ENCODE data around the gene DMGDH.
A peak's percentile ranks its signal among the peaks of the same experiment; 100 is the strongest.

The DMGDH gene

GRCh38 chr5:79074641-79075040 lies 5.2 kb upstream of the DMGDH start:
- Histone ChIP-seq H3K9me3 (ENCODE audit: control insufficient read depth in 5 of 5, low read length in 5 of 5) (peaks cover 0 to 8% (median 5%) of the 10 kb centered on the region in 5 donors), H3K27ac (ENCODE audit: low read depth, low read length) (peak overlapping the region; percentile 25), H3K36me3 (ENCODE audit: control insufficient read depth in 5 of 5, insufficient read depth in 5 of 5, low read length in 5 of 5) (peaks cover 0 to 10% (median 0%) of the 10 kb centered on the region in 5 donors), H3K9ac (ENCODE audit: low read length in 5 of 5) (no peak overlapping the region), H3K4me3 (ENCODE audit: low read depth in 1 of 5, low read length in 5 of 5) (no peak overlapping the region), H3K27me3 (ENCODE audit: control insufficient read depth in 5 of 5, insufficient read depth in 4 of 5, low read length in 5 of 5) (peaks cover 0 to 3% (median 0%) of the 10 kb centered on the region in 5 donors), H3K4me1 (ENCODE audit: control insufficient read depth in 5 of 5, insufficient read depth in 5 of 5, low read length in 5 of 5) (peaks cover 0 to 45% (median 21%) of the 10 kb centered on the region in 5 donors)

GRCh38 chr5:79070350-79070667 lies 835 bp upstream of the DMGDH start:
- Histone ChIP-seq H3K36me3 (ENCODE audit: control insufficient read depth in 5 of 5, insufficient read depth in 5 of 5, low read length in 5 of 5) (no peaks in the 10 kb centered on the region), H3K9me3 (ENCODE audit: control insufficient read depth in 5 of 5, low read length in 5 of 5) (peaks cover 0 to 8% (median 5%) of the 10 kb centered on the region in 5 donors), H3K4me3 (ENCODE audit: low read depth in 1 of 5, low read length in 5 of 5) (peak overlapping the region; percentile 63 to 88 (median 77)), H3K4me1 (ENCODE audit: control insufficient read depth in 5 of 5, insufficient read depth in 5 of 5, low read length in 5 of 5) (peaks cover 0 to 37% (median 9%) of the 10 kb centered on the region in 5 donors), H3K27me3 (ENCODE audit: control insufficient read depth in 5 of 5, insufficient read depth in 4 of 5, low read length in 5 of 5) (peaks cover 0 to 3% (median 0%) of the 10 kb centered on the region in 5 donors), H3K27ac (ENCODE audit: low read depth, low read length) (peak overlapping the region; percentile 88), H3K9ac (ENCODE audit: low read length in 5 of 5) (peak overlapping the region in 4 of 5 donors; percentile 67 to 89 (median 82))

- Histone ChIP-seq H3K27me3 (ENCODE audit: control insufficient read depth in 5 of 5, insufficient read depth in 4 of 5, low read length in 5 of 5) (no peaks in the 10 kb centered on the region), H3K4me1 (ENCODE audit: control insufficient read depth in 5 of 5, insufficient read depth in 5 of 5, low read length in 5 of 5) (no peaks in the 10 kb centered on the region), H3K9me3 (ENCODE audit: control insufficient read depth in 5 of 5, low read length in 5 of 5) (no peaks in the 10 kb centered on the region), H3K27ac (ENCODE audit: low read depth, low read length) (no peak overlapping the region), H3K36me3 (ENCODE audit: control insufficient read depth in 5 of 5, insufficient read depth in 5 of 5, low read length in 5 of 5) (no peaks in the 10 kb centered on the region), H3K4me3 (ENCODE audit: low read depth in 1 of 5, low read length in 5 of 5) (no peak overlapping the region), H3K9ac (ENCODE audit: low read length in 5 of 5) (no peak overlapping the region)
Observed at GRCh38 chr5:79062436-79062835, 7.0 kb downstream of the DMGDH start.

- Histone ChIP-seq H3K9me3 (ENCODE audit: control insufficient read depth in 5 of 5, low read length in 5 of 5) (no peaks in the 10 kb centered on the region), H3K9ac (ENCODE audit: low read length in 5 of 5) (no peak overlapping the region), H3K27me3 (ENCODE audit: control insufficient read depth in 5 of 5, insufficient read depth in 4 of 5, low read length in 5 of 5) (no peaks in the 10 kb centered on the region), H3K36me3 (ENCODE audit: control insufficient read depth in 5 of 5, insufficient read depth in 5 of 5, low read length in 5 of 5) (peaks cover 0 to 7% (median 0%) of the 10 kb centered on the region in 5 donors), H3K27ac (ENCODE audit: low read depth, low read length) (no peak overlapping the region), H3K4me1 (ENCODE audit: control insufficient read depth in 5 of 5, insufficient read depth in 5 of 5, low read length in 5 of 5) (no peaks in the 10 kb centered on the region), H3K4me3 (ENCODE audit: low read depth in 1 of 5, low read length in 5 of 5) (no peak overlapping the region)
Observed at GRCh38 chr5:79059674-79060073, 9.8 kb downstream of the DMGDH start.

GRCh38 chr5:79056847-79057246 lies 12.6 kb downstream of the DMGDH start:
- Histone ChIP-seq H3K4me1 (ENCODE audit: control insufficient read depth in 5 of 5, insufficient read depth in 5 of 5, low read length in 5 of 5) (no peaks in the 10 kb centered on the region), H3K9ac (ENCODE audit: low read length in 5 of 5) (no peak overlapping the region), H3K4me3 (ENCODE audit: low read depth in 1 of 5, low read length in 5 of 5) (no peak overlapping the region), H3K27ac (ENCODE audit: low read depth, low read length) (no peak overlapping the region), H3K9me3 (ENCODE audit: control insufficient read depth in 5 of 5, low read length in 5 of 5) (peaks cover 0 to 4% (median 0%) of the 10 kb centered on the region in 5 donors), H3K36me3 (ENCODE audit: control insufficient read depth in 5 of 5, insufficient read depth in 5 of 5, low read length in 5 of 5) (peaks cover 0 to 7% (median 0%) of the 10 kb centered on the region in 5 donors), H3K27me3 (ENCODE audit: control insufficient read depth in 5 of 5, insufficient read depth in 4 of 5, low read length in 5 of 5) (no peaks in the 10 kb centered on the region)

- peaks cover 0 to 4% (median 0%) of the 10 kb centered on the region in 5 donors for H3K9me3 ChIP-seq (ENCODE audit: control insufficient read depth in 5 of 5, low read length in 5 of 5)
- H3K27ac ChIP-seq (ENCODE audit: low read depth, low read length): no peak overlapping the region
- H3K27me3 ChIP-seq (ENCODE audit: control insufficient read depth in 5 of 5, insufficient read depth in 4 of 5, low read length in 5 of 5): no peaks in the 10 kb centered on the region
- peaks cover 0 to 7% (median 0%) of the 10 kb centered on the region in 5 donors for H3K36me3 ChIP-seq (ENCODE audit: control insufficient read depth in 5 of 5, insufficient read depth in 5 of 5, low read length in 5 of 5)
- H3K4me1 ChIP-seq (ENCODE audit: control insufficient read depth in 5 of 5, insufficient read depth in 5 of 5, low read length in 5 of 5): peaks cover 0 to 6% (median 0%) of the 10 kb centered on the region in 5 donors
- H3K4me3 ChIP-seq (ENCODE audit: low read depth in 1 of 5, low read length in 5 of 5): no peak overlapping the region
- no peak overlapping the region for H3K9ac ChIP-seq (ENCODE audit: low read length in 5 of 5)
Observed at GRCh38 chr5:79055017-79055416, 14.5 kb downstream of the DMGDH start.

- H3K9ac ChIP-seq (ENCODE audit: low read length in 5 of 5): no peak overlapping the region
- no peaks in the 10 kb centered on the region for H3K27me3 ChIP-seq (ENCODE audit: control insufficient read depth in 5 of 5, insufficient read depth in 4 of 5, low read length in 5 of 5)
- H3K4me1 ChIP-seq (ENCODE audit: control insufficient read depth in 5 of 5, insufficient read depth in 5 of 5, low read length in 5 of 5): peaks cover 0 to 6% (median 0%) of the 10 kb centered on the region in 5 donors
- H3K9me3 ChIP-seq (ENCODE audit: control insufficient read depth in 5 of 5, low read length in 5 of 5): peaks cover 0 to 4% (median 0%) of the 10 kb centered on the region in 5 donors
- peaks cover 0 to 7% (median 0%) of the 10 kb centered on the region in 5 donors for H3K36me3 ChIP-seq (ENCODE audit: control insufficient read depth in 5 of 5, insufficient read depth in 5 of 5, low read length in 5 of 5)
- no peak overlapping the region for H3K27ac ChIP-seq (ENCODE audit: low read depth, low read length)
- no peak overlapping the region for H3K4me3 ChIP-seq (ENCODE audit: low read depth in 1 of 5, low read length in 5 of 5)
Observed at GRCh38 chr5:79053321-79053720, 16.2 kb downstream of the DMGDH start.

GRCh38 chr5:79050498-79050897 lies 19.0 kb downstream of the DMGDH start:
- H3K9ac ChIP-seq (ENCODE audit: low read length in 5 of 5): no peak overlapping the region
- peaks cover 0 to 4% (median 0%) of the 10 kb centered on the region in 5 donors for H3K9me3 ChIP-seq (ENCODE audit: control insufficient read depth in 5 of 5, low read length in 5 of 5)
- no peak overlapping the region for H3K27ac ChIP-seq (ENCODE audit: low read depth, low read length)
- no peak overlapping the region for H3K4me3 ChIP-seq (ENCODE audit: low read depth in 1 of 5, low read length in 5 of 5)
- peaks cover 0 to 3% (median 0%) of the 10 kb centered on the region in 5 donors for H3K36me3 ChIP-seq (ENCODE audit: control insufficient read depth in 5 of 5, insufficient read depth in 5 of 5, low read length in 5 of 5)
- H3K27me3 ChIP-seq (ENCODE audit: control insufficient read depth in 5 of 5, insufficient read depth in 4 of 5, low read length in 5 of 5): no peaks in the 10 kb centered on the region
- peaks cover 0 to 6% (median 0%) of the 10 kb centered on the region in 5 donors for H3K4me1 ChIP-seq (ENCODE audit: control insufficient read depth in 5 of 5, insufficient read depth in 5 of 5, low read length in 5 of 5)

GRCh38 chr5:79048437-79048836 lies 21.0 kb downstream of the DMGDH start:
- Histone ChIP-seq H3K4me1 (ENCODE audit: control insufficient read depth in 5 of 5, insufficient read depth in 5 of 5, low read length in 5 of 5) (peaks cover 0 to 6% (median 0%) of the 10 kb centered on the region in 5 donors), H3K36me3 (ENCODE audit: control insufficient read depth in 5 of 5, insufficient read depth in 5 of 5, low read length in 5 of 5) (no peaks in the 10 kb centered on the region), H3K27me3 (ENCODE audit: control insufficient read depth in 5 of 5, insufficient read depth in 4 of 5, low read length in 5 of 5) (no peaks in the 10 kb centered on the region), H3K9ac (ENCODE audit: low read length in 5 of 5) (no peak overlapping the region), H3K4me3 (ENCODE audit: low read depth in 1 of 5, low read length in 5 of 5) (no peak overlapping the region), H3K27ac (ENCODE audit: low read depth, low read length) (no peak overlapping the region), H3K9me3 (ENCODE audit: control insufficient read depth in 5 of 5, low read length in 5 of 5) (peaks cover 0 to 4% (median 0%) of the 10 kb centered on the region in 5 donors)

- Histone ChIP-seq H3K4me3 (ENCODE audit: low read depth in 1 of 5, low read length in 5 of 5) (no peak overlapping the region), H3K9me3 (ENCODE audit: control insufficient read depth in 5 of 5, low read length in 5 of 5) (peaks cover 0 to 2% (median 0%) of the 10 kb centered on the region in 5 donors), H3K27me3 (ENCODE audit: control insufficient read depth in 5 of 5, insufficient read depth in 4 of 5, low read length in 5 of 5) (no peaks in the 10 kb centered on the region), H3K9ac (ENCODE audit: low read length in 5 of 5) (no peak overlapping the region), H3K27ac (ENCODE audit: low read depth, low read length) (no peak overlapping the region), H3K4me1 (ENCODE audit: control insufficient read depth in 5 of 5, insufficient read depth in 5 of 5, low read length in 5 of 5) (peaks cover 0 to 6% (median 0%) of the 10 kb centered on the region in 5 donors), H3K36me3 (ENCODE audit: control insufficient read depth in 5 of 5, insufficient read depth in 5 of 5, low read length in 5 of 5) (no peaks in the 10 kb centered on the region)
Observed at GRCh38 chr5:79047199-79047598, 22.3 kb downstream of the DMGDH start.
